AG04450 (cell line): ENCODE measurements around the gene SNAPC2. TPM values are rescaled to one million over a fixed set of nuclear protein-coding genes. Genes with fewer than 3 reads are reported as not detected.
A peak's percentile ranks its signal among the peaks of the same experiment; 100 is the strongest.

ENCODE experiments used
- CTCF ChIA-PET: fragments of 300-600, 350-600 bp; formaldehyde crosslinking; extraction: SDS; loops from one replicate; lab custom pipeline; 2022; ENCODE audit warnings: antibody characterized with exemption, inconsistent platforms; lab: Charles Lee
- POLR2A ChIA-PET: fragments of 350-600 bp; formaldehyde crosslinking; extraction: SDS; loops from one replicate; lab custom pipeline; 2021; ENCODE audit warnings: antibody characterized with exemption, inconsistent platforms; lab: Yijun Ruan, JAX
- DNase-seq: peaks from one replicate; pipeline ENCODE4 v3.0.0-alpha.2; 2011; ENCODE audit warnings: low read depth, low spot score
- H3K27ac ChIP-seq: one replicate; pipeline ENCODE4 v1.5.1; 2012; ENCODE audit warnings: low read depth, low read length, control low read depth
- H3K27me3 ChIP-seq: one replicate; pipeline ENCODE4 v1.6.0; 2012; ENCODE audit warnings: low read length; ENCODE audit not compliant: control insufficient read depth, insufficient read depth
- H3K4me3 ChIP-seq: 2 replicates; pipeline ENCODE4 v1.5.1; 2011; ENCODE audit warnings: mild to moderate bottlenecking, low read depth, low read length, control low read depth
- H3K9me3 ChIP-seq: 2 replicates; pipeline ENCODE4 v1.5.1; 2012; ENCODE audit warnings: low read length; ENCODE audit not compliant: control insufficient read depth, insufficient read depth
- CTCF ChIP-seq: IDR thresholded peaks from 2 replicates; pipeline ENCODE4 v1.5.1; 2011; ENCODE audit warnings: low read depth, low read length, control low read depth, inconsistent platforms
- polyA plus RNA-seq: library from polyadenylated mRNA; depleted of rRNA; stranded (reverse); fragments of >200 nt; gene quantifications from 2 replicates; pipeline ENCODE4 v1.2.3, GENCODE V29; 2011

SNAPC2 gene
- polyA plus RNA-seq, 1 experiment: 12.1 TPM

GRCh38 chr19:7901337-7901736, 18.8 kb upstream of the SNAPC2 start:
- Histone ChIP-seq H3K27ac (no peak overlapping the region), H3K4me3 (no peak overlapping the region), H3K27me3 (no peaks in the 10 kb centered on the region), H3K9me3 (no peaks in the 10 kb centered on the region)
- TF ChIP-seq CTCF: no peak
- ChIA-PET CTCF (interaction anchor here (0.6 to 1.9 kb wide), 6 partner anchors 17 to 476 kb away, joined by 3 to 6 read pairs (median 4); partner anchors contain the start of gene TIMM44), POLR2A (interaction anchor here (0.7 to 1.4 kb wide), 2 partner anchors 19 to 1997 kb away, joined by 4 to 6 read pairs; partner anchors contain the start of gene SNAPC2)
- no peak for DNase-seq

DNA sequence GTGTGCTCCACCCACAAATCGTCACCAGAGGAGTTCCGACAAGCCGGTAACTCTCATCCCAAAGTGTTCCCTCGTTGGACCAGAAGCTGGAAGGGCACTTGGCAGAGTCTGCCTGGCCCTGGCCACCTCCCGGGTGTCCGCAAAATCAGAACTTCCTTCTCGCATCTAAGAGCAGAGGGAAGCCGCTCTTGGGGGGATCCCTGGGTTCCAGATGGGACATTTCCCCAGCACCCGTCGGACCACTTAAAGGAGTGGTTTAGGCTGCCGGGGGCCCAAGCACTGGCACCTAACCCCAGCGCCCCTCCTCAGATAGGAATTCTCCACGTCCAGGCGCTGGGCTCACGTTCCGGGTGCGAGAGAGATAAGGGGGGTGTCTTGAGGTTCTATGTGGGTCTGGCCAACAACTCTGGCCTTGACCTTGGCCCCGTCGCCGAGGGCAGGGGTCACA, 17.3 kb upstream of the SNAPC2 start:
- H3K4me3 ChIP-seq: peak overlapping the region; percentile 77
- DNase-seq: no peak
- ChIA-PET POLR2A (interaction anchor here (0.6 to 2.0 kb wide), 11 partner anchors 13 to 1407 kb away, joined by 3 to 19 read pairs (median 4); partner anchors contain the start of genes SNAPC2, TGFBR3L and TIMM44), CTCF (interaction anchor here (1.0 to 1.9 kb wide), 6 partner anchors 24 to 100 kb away, joined by 3 to 6 read pairs (median 4); partner anchors contain the start of gene TIMM44)
- H3K27ac ChIP-seq: peak overlapping the region; percentile 61
- no peaks in the 10 kb centered on the region for H3K27me3 ChIP-seq
- TF ChIP-seq CTCF: no peak
- no peaks in the 10 kb centered on the region for H3K9me3 ChIP-seq

DNA sequence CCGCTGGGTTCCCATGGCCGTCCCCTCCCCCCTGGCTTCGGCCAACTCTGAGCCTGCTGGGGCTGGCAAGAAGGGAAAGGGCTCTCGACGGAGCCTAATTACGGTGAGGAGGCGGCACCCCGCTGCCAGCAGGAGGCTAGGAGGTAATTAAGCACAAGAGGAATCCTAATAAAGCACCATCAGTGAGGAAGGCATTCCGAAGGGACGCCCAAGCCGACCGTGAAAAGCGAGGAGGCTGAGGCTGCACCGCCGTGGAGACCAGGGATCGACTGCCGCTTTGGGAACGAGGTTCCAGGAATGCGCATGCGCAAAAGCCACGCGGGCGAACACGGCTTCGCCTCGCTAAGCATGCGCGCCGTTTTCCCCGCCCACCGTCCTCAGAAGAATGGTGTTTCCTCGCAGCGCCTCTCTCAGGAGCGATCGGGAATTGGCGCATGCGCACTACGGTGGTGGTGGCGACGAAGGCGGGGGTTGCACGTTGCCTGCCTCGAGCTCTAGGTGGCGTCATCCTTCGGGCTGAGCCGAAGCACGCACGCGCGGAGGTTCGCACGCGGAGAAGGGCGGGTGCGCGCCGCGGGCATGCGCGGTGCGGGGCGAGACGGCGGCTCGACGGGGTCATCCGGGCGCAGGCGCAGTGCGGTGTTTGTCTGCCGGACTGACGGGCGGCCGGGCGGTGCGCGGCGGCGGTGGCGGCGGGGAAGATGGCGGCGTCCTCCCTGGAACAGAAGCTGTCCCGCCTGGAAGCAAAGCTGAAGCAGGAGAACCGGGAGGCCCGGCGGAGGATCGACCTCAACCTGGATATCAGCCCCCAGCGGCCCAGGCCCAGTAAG, 16.7 kb upstream of the SNAPC2 start, which contains the start of gene MAP2K7:
MAP2K7 (plus strand) TSS at position 634 of the 830 bp plus-strand sequence; CDS start at position 702, 68 bp downstream.
- peak within 1 kb of the TSS; percentile 61 for H3K27ac ChIP-seq
- TF ChIP-seq CTCF: peak; percentile 43
- no peaks in the 10 kb centered on the region for H3K27me3 ChIP-seq
- peak; percentile 98 for DNase-seq
- no peaks in the 10 kb centered on the region for H3K9me3 ChIP-seq
- H3K4me3 ChIP-seq: peak within 1 kb of the TSS; percentile 83
- POLR2A ChIA-PET: interaction anchor here (0.6 to 2.0 kb wide), 14 partner anchors 13 to 1555 kb away, joined by 3 to 19 read pairs (median 4); partner anchors contain the start of genes SNAPC2, TGFBR3L and TIMM44
- CTCF ChIA-PET: interaction anchor here (0.5 to 1.3 kb wide), 12 partner anchors 9 to 449 kb away, joined by 3 to 6 read pairs (median 3); partner anchors contain the start of genes LRRC8E and TIMM44

GRCh38 chr19:7904074-7905020, 15.8 kb upstream of the SNAPC2 start:
- ChIA-PET POLR2A (interaction anchor here (0.6 to 2.0 kb wide), 13 partner anchors 12 to 1556 kb away, joined by 3 to 19 read pairs (median 4); partner anchors contain the start of genes SNAPC2, TGFBR3L and TIMM44), CTCF (interaction anchor here (0.5 to 1.3 kb wide), 12 partner anchors 10 to 448 kb away, joined by 3 to 6 read pairs (median 3); partner anchors contain the start of genes LRRC8E and TIMM44)
- no peak for TF ChIP-seq CTCF
- no peak for DNase-seq
- Histone ChIP-seq H3K4me3 (peak overlapping the region; percentile 83), H3K27me3 (no peaks in the 10 kb centered on the region), H3K27ac (peak overlapping the region; percentile 31), H3K9me3 (no peaks in the 10 kb centered on the region)
